GM23338 (cell line): Measurements from ENCODE around the gene C19orf18. TPM values are rescaled to one million over a fixed set of nuclear protein-coding genes. Genes with fewer than 3 reads are reported as not detected.

Source experiments
- ATAC-seq: fragments of 200-7000 bp; cut with Tn5 transposase; 3 replicates; pipeline ENCODE4 v1.9.1; 2020
- DNase-seq: peaks from one replicate; pipeline ENCODE4 v3.0.0-alpha.2; 2015; ENCODE audit warnings: low spot score
- H2AFZ ChIP-seq: fragments of 200-600 bp; sonication (generic); 2 replicates; pipeline ENCODE4 v1.8.0; 2016; ENCODE audit warnings: antibody characterized with exemption, mild to moderate bottlenecking, moderate library complexity
- H3F3A ChIP-seq: fragments of 200-600 bp; sonication (generic); replicated peaks from 2 replicates; pipeline ENCODE4 v1.8.0; 2017; ENCODE audit warnings: antibody characterized with exemption, mixed run types, low read depth
- H3K27ac ChIP-seq: fragments of 200-600 bp; sonication (generic); 2 replicates; pipeline ENCODE4 v1.6.1; 2016; ENCODE audit warnings: low read depth
- H3K27me3 ChIP-seq: fragments of 200-600 bp; sonication (generic); 2 replicates; pipeline ENCODE4 v1.8.0; 2016; ENCODE audit warnings: mild to moderate bottlenecking, mixed run types, moderate library complexity; ENCODE audit not compliant: insufficient read depth
- H3K36me3 ChIP-seq: fragments of 200-600 bp; sonication (generic); 2 replicates; pipeline ENCODE4 v1.8.0; 2016; ENCODE audit warnings: mild to moderate bottlenecking; ENCODE audit not compliant: insufficient read depth
- H3K4me1 ChIP-seq: fragments of 200-600 bp; sonication (generic); 2 replicates; pipeline ENCODE4 v1.8.0; 2016; ENCODE audit warnings: mild to moderate bottlenecking, moderate library complexity; ENCODE audit not compliant: insufficient read depth
- H3K4me2 ChIP-seq: fragments of 200-600 bp; sonication (generic); 2 replicates; pipeline ENCODE4 v1.7.1; 2017; ENCODE audit warnings: mixed run types
- H3K4me3 ChIP-seq: fragments of 200-600 bp; sonication (generic); 2 replicates; pipeline ENCODE4 v1.6.1; 2016; ENCODE audit warnings: mixed run types
- H3K79me2 ChIP-seq: fragments of 200-600 bp; sonication (generic); replicated peaks from 2 replicates; pipeline ENCODE4 v1.8.0; 2017; ENCODE audit warnings: mild to moderate bottlenecking; ENCODE audit not compliant: insufficient read depth
- H3K9me2 ChIP-seq: fragments of 200-600 bp; sonication (generic); 2 replicates; pipeline ENCODE4 v1.8.0; 2017; ENCODE audit not compliant: insufficient read depth
- H4K20me1 ChIP-seq: fragments of 200-600 bp; sonication (generic); replicated peaks from 2 replicates; pipeline ENCODE4 v1.8.0; 2017; ENCODE audit warnings: mild to moderate bottlenecking; ENCODE audit not compliant: insufficient read depth
- H3K27ac Mint-ChIP-seq: 2 replicates; pipeline ENCODE4 v1.8.0; 2020; ENCODE audit warnings: inconsistent platforms, mild to moderate bottlenecking, moderate library complexity, mixed read lengths
- H3K27me3 Mint-ChIP-seq: 3 replicates; pipeline ENCODE4 v1.8.0; 2022; ENCODE audit warnings: low read depth, mild to moderate bottlenecking, moderate library complexity, mixed read lengths, inconsistent platforms; ENCODE audit not compliant: insufficient read depth, poor library complexity
- H3K36me3 Mint-ChIP-seq: 3 replicates; pipeline ENCODE4 v1.8.0; 2021; ENCODE audit warnings: low read depth, mild to moderate bottlenecking, inconsistent platforms, moderate library complexity, mixed read lengths
- H3K4me1 Mint-ChIP-seq: 3 replicates; pipeline ENCODE4 v1.8.0; 2020; ENCODE audit warnings: mild to moderate bottlenecking, inconsistent platforms, mixed read lengths
- H3K4me3 Mint-ChIP-seq: 3 replicates; pipeline ENCODE4 v1.8.0; 2021; ENCODE audit warnings: moderate library complexity, mild to moderate bottlenecking, inconsistent platforms, mixed read lengths
- H3K9me3 Mint-ChIP-seq: 3 replicates; pipeline ENCODE4 v1.8.0; 2020; ENCODE audit warnings: moderate library complexity, mild to moderate bottlenecking, inconsistent platforms, mixed read lengths
- ETS1 ChIP-seq: IDR thresholded peaks from 2 replicates; pipeline ENCODE4 v1.6.1; 2016; ENCODE audit warnings: antibody characterized with exemption
- EZH2 ChIP-seq: fragments of 200-600 bp; sonication (generic); IDR thresholded peaks from one replicate; pipeline ENCODE4 v1.8.0; 2017; ENCODE audit warnings: antibody characterized with exemption, mild to moderate bottlenecking, low read depth; ENCODE audit not compliant: unreplicated experiment
- EZH2phosphoT487 ChIP-seq: fragments of 200-600 bp; sonication (generic); IDR thresholded peaks from one replicate; pipeline ENCODE4 v1.8.1; 2018; ENCODE audit warnings: antibody characterized with exemption; ENCODE audit not compliant: unreplicated experiment
- JUNB ChIP-seq: IDR thresholded peaks from one replicate; pipeline ENCODE4 v1.6.1; 2016; ENCODE audit warnings: antibody characterized with exemption; ENCODE audit not compliant: unreplicated experiment
- NANOG ChIP-seq: IDR thresholded peaks from 2 replicates; pipeline ENCODE4 v1.6.1; 2016; ENCODE audit warnings: antibody characterized with exemption, borderline replicate concordance
- POLR2AphosphoS5 ChIP-seq: IDR thresholded peaks from 2 replicates; pipeline ENCODE4 v1.6.1; 2016; ENCODE audit warnings: antibody characterized with exemption, low read depth
- REST ChIP-seq: IDR thresholded peaks from one replicate; pipeline ENCODE4 v1.6.1; 2018; ENCODE audit warnings: antibody characterized with exemption; ENCODE audit not compliant: unreplicated experiment
- ZNF114 ChIP-seq: fragments of 250-450 bp; sonication (Bioruptor Pico); IDR thresholded peaks from 2 replicates; pipeline ENCODE4 v1.5.0; 2020; ENCODE audit warnings: mild to moderate bottlenecking, moderate library complexity
- ZNF331 ChIP-seq: fragments of 250-450 bp; sonication (Bioruptor Pico); IDR thresholded peaks from 2 replicates; pipeline ENCODE4 v1.5.0; 2020; ENCODE audit warnings: low read depth, mild to moderate bottlenecking, moderate library complexity
- ZNF462 ChIP-seq: fragments of 250-450 bp; sonication (Bioruptor Pico); IDR thresholded peaks from 2 replicates; pipeline ENCODE4 v1.5.0; 2020; ENCODE audit warnings: mild to moderate bottlenecking, moderate library complexity
- polyA plus RNA-seq: library from polyadenylated mRNA; unstranded; fragments of >200 nt; fragmentation: Nextera tagmentation; extraction: Ambion mirVana; gene quantifications from 2 replicates; pipeline ENCODE4 v1.2.1, GENCODE V29; 2016
- total RNA-seq: library from RNA; depleted of rRNA; stranded (reverse); fragments of >200 nt; shearing (Covaris generic); gene quantifications from 2 replicates; pipeline ENCODE4 v1.2.3, GENCODE V29; 2014

C19orf18 gene
- total and polyA plus RNA-seq, 2 experiments from 2014 or later, result 1.0 TPM; not detected in 1

- Histone ChIP-seq H2AFZ (no peak overlapping the region), H3K9me2 (no peaks in the 10 kb centered on the region), H3K4me3 (no peak overlapping the region), H3K4me1 (no peaks in the 10 kb centered on the region), H3K36me3 (no peaks in the 10 kb centered on the region), H3K27ac (no peak overlapping the region), H3K4me2 (no peak overlapping the region), H3K79me2 (no peaks in the 10 kb centered on the region), H4K20me1 (no peaks in the 10 kb centered on the region), H3F3A (no peaks in the 10 kb centered on the region), H3K27me3 (no peaks in the 10 kb centered on the region)
- H3K36me3 Mint-ChIP-seq, result peaks cover 24% of the 10 kb centered on the region
- H3K27me3 Mint-ChIP-seq, result peaks cover 9% of the 10 kb centered on the region
- no peak overlapping the region for H3K4me3 Mint-ChIP-seq
- no peak for TF ChIP-seq EZH2
- TF ChIP-seq ZNF331, result no peak
- TF ChIP-seq EZH2phosphoT487, result no peak
- TF ChIP-seq JUNB, result no peak
- no peak for TF ChIP-seq POLR2AphosphoS5
- TF ChIP-seq ZNF114 (CRISPR knock-in tag), result no peak
- no peak for TF ChIP-seq NANOG
- TF ChIP-seq ETS1, result no peak
- TF ChIP-seq REST, result no peak
- TF ChIP-seq ZNF462, result no peak
- H3K4me1 Mint-ChIP-seq, result no peaks in the 10 kb centered on the region
- ATAC-seq, result no peak
- no peak for DNase-seq
- no peak overlapping the region for H3K27ac Mint-ChIP-seq
- peaks cover 85% of the 10 kb centered on the region for H3K9me3 Mint-ChIP-seq
These were observed 45.8 kb upstream of the C19orf18 start for GRCh38 chr19:58020129-58020528.
